HCT116 (cell line): ENCODE data around the gene SPTLC1.

Source experiments
- POLR2A ChIP-seq: IDR thresholded peaks from 2 replicates; pipeline ENCODE4 v1.7.0; 2011; ENCODE audit warnings: borderline replicate concordance; ENCODE audit not compliant: insufficient read depth, insufficient read length; ENCODE audit errors: extremely low read depth
- TCF7L2 ChIP-seq: IDR thresholded peaks from 2 replicates; pipeline ENCODE4 v1.7.0; 2011; ENCODE audit warnings: borderline replicate concordance, inconsistent platforms; ENCODE audit not compliant: insufficient read depth, insufficient read length; ENCODE audit errors: extremely low read depth
- TF ChIP-seq, protein P1 (sequence below), 3 experiments: fragments of 200-600 bp in 1 of 3; sonication (generic) in 1 of 3; IDR thresholded peaks in 2 of 3; conservative IDR thresholded peaks in 1 of 3; 2 replicates each; pipeline ENCODE4 v1.5.1; 2012 to 2017; ENCODE audit warnings: low read depth in 2 of 3, low read length in 2 of 3, antibody characterized with exemption in 1 of 3, borderline replicate concordance in 1 of 3, control low read depth in 1 of 3, mild to moderate bottlenecking in 1 of 3, mixed read lengths in 1 of 3, mixed run types in 1 of 3, moderate library complexity in 1 of 3; ENCODE audit not compliant: insufficient read depth in 1 of 3
- TF ChIP-seq, protein P2 (sequence below): IDR thresholded peaks from 2 replicates; pipeline ENCODE4 v1.6.1; 2012
- TF ChIP-seq, protein P3 (sequence below): IDR thresholded peaks from 2 replicates; pipeline ENCODE4 v1.6.1; 2012; ENCODE audit warnings: low read depth

GRCh38 chr9:92033991-92034390 is 81.2 kb downstream of the SPTLC1 start:
- TF ChIP-seq POLR2A, result no peak
- TF ChIP-seq TCF7L2, result no peak
- TF ChIP-seq, protein P1, sequence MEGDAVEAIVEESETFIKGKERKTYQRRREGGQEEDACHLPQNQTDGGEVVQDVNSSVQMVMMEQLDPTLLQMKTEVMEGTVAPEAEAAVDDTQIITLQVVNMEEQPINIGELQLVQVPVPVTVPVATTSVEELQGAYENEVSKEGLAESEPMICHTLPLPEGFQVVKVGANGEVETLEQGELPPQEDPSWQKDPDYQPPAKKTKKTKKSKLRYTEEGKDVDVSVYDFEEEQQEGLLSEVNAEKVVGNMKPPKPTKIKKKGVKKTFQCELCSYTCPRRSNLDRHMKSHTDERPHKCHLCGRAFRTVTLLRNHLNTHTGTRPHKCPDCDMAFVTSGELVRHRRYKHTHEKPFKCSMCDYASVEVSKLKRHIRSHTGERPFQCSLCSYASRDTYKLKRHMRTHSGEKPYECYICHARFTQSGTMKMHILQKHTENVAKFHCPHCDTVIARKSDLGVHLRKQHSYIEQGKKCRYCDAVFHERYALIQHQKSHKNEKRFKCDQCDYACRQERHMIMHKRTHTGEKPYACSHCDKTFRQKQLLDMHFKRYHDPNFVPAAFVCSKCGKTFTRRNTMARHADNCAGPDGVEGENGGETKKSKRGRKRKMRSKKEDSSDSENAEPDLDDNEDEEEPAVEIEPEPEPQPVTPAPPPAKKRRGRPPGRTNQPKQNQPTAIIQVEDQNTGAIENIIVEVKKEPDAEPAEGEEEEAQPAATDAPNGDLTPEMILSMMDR (IDR thresholded peaks at IDR 0.05 in 2 of 3, conservative IDR thresholded peaks at IDR 0.05 in 1 of 3; ENCODE audit: borderline replicate concordance in 1 of 3, insufficient read depth in 1 of 3, low read depth in 2 of 3, low read length in 2 of 3), result no peak
- TF ChIP-seq, protein P2, sequence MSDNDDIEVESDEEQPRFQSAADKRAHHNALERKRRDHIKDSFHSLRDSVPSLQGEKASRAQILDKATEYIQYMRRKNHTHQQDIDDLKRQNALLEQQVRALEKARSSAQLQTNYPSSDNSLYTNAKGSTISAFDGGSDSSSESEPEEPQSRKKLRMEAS, result no peak
- TF ChIP-seq, protein P3, sequence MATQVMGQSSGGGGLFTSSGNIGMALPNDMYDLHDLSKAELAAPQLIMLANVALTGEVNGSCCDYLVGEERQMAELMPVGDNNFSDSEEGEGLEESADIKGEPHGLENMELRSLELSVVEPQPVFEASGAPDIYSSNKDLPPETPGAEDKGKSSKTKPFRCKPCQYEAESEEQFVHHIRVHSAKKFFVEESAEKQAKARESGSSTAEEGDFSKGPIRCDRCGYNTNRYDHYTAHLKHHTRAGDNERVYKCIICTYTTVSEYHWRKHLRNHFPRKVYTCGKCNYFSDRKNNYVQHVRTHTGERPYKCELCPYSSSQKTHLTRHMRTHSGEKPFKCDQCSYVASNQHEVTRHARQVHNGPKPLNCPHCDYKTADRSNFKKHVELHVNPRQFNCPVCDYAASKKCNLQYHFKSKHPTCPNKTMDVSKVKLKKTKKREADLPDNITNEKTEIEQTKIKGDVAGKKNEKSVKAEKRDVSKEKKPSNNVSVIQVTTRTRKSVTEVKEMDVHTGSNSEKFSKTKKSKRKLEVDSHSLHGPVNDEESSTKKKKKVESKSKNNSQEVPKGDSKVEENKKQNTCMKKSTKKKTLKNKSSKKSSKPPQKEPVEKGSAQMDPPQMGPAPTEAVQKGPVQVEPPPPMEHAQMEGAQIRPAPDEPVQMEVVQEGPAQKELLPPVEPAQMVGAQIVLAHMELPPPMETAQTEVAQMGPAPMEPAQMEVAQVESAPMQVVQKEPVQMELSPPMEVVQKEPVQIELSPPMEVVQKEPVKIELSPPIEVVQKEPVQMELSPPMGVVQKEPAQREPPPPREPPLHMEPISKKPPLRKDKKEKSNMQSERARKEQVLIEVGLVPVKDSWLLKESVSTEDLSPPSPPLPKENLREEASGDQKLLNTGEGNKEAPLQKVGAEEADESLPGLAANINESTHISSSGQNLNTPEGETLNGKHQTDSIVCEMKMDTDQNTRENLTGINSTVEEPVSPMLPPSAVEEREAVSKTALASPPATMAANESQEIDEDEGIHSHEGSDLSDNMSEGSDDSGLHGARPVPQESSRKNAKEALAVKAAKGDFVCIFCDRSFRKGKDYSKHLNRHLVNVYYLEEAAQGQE, result no peak
